Activated CD8-positive, alpha-beta memory T cell treated with anti-CD3 and anti-CD28 coated beads, Interleukin-2, amount 10 ng/mL, durations not matched to agents 7 days and 5 days (primary cell): Measurements from ENCODE around the gene DNAJB9. TPM values are rescaled to one million over a fixed set of nuclear protein-coding genes. Genes with fewer than 3 reads are reported as not detected.

Source experiments
- total RNA-seq, 2 experiments: library from RNA; stranded (reverse); gene quantifications; one replicate each; pipeline ENCODE4 v1.2.3, GENCODE V29; 2021

The DNAJB9 gene
- total RNA-seq, 2 experiments from 2014 or later: 5.5 to 11.5 TPM

Other genes starting within 250 kb of the DNAJB9 start
- under 1 TPM in 1 of 2 experiments, not detected in 1; 0.35 TPM for gene NRCAM, start 113.4 kb upstream of the DNAJB9 start, total RNA-seq
- gene PNPLA8, start 43.7 kb upstream of the DNAJB9 start, total RNA-seq: 10 to 100 TPM; 12.0 to 13.8 TPM
- 10 to 100 TPM; 27.2 to 28.6 TPM for gene THAP5, start 168 bp upstream of the DNAJB9 start, total RNA-seq